Right cardiac atrium (tissue), 5 donors: ENCODE measurements around the gene TRAPPC12. TPM values are rescaled to one million over a fixed set of nuclear protein-coding genes. Genes with fewer than 3 reads are reported as not detected.
A peak's percentile ranks its signal among the peaks of the same experiment; 100 is the strongest.

Source experiments
- ATAC-seq, 2 donors: fragments of 200-7000 bp; cut with Tn5 transposase; one replicate each; pipeline versions ENCODE4 v1.8.0 to v1.9.1; 2020; ENCODE audit warnings: moderate library complexity in 2 of 2, mild to moderate bottlenecking in 1 of 2
- DNase-seq, 3 donors: peaks; one replicate each; pipeline ENCODE4 v3.0.0-alpha.2; 2020
- H3K27ac ChIP-seq: one replicate; pipeline ENCODE4 v1.5.1; 2013; ENCODE audit warnings: mild to moderate bottlenecking, low read length, control low read depth, moderate library complexity
- H3K27me3 ChIP-seq: one replicate; pipeline ENCODE4 v1.6.1; 2013; ENCODE audit not compliant: control insufficient read depth, insufficient read depth
- H3K4me1 ChIP-seq: one replicate; pipeline ENCODE4 v1.6.1; 2013; ENCODE audit warnings: low read length; ENCODE audit not compliant: control insufficient read depth, insufficient read depth
- H3K4me3 ChIP-seq: one replicate; pipeline ENCODE4 v1.5.1; 2013; ENCODE audit warnings: low read length, control low read depth
- H3K9me3 ChIP-seq: one replicate; pipeline ENCODE4 v1.6.1; 2013; ENCODE audit warnings: low read length; ENCODE audit not compliant: control insufficient read depth
- WGBS: extraction: QIAGEN DNeasy Blood & Tissue Kit; methylation state at CpG from one replicate; pipeline ENCODE4 v1.1.7; 2013; 5-methylcytosine and 5-hydroxymethylcytosine counted together
- intact Hi-C, 4 donors: fragments of 100-400 bp; cut with DNase I; formaldehyde crosslinking; loops; one replicate each; pipeline versions ENCODE4 v1.11.0 to v1.14.0; 2022 to 2023
- polyA plus RNA-seq: library from polyadenylated mRNA; stranded (reverse); fragments of 200-250 nt; gene quantifications from one replicate; pipeline ENCODE4 v1.2.3, GENCODE V29; 2013
- total RNA-seq, 4 donors: library from RNA; stranded (reverse); fragmentation: NEBNext Ultra II Directional; extraction: Animal tissue kit (Norgen Biotek cat#: 25700); gene quantifications; one replicate each; pipeline ENCODE4 v1.2.1, GENCODE V29; 2021
- donor health status: healthy with polysubstance abuse.
- donor health status: DM: no; HTN: yes; CAD: no.
- donor health status: DM: no; HTN: no; CAD: no.
- donor health status: DM: no; HTN: yes; CAD: no; lungs with severe emphysema.
- donor health status: DM: yes; HTN: yes; CAD: no.

Gene TRAPPC12
- total and polyA plus RNA-seq, 5 donors = 93.4 to 137 (median 128) TPM

- no peak overlapping the region for H3K27ac ChIP-seq
- no peak for DNase-seq
- no peak for ATAC-seq
- no peak overlapping the region for H3K4me3 ChIP-seq
- H3K27me3 ChIP-seq = no peaks in the 10 kb centered on the region
- intact Hi-C loops = loop anchor here in 1 of 4 donors (5.0 kb wide), 1 partner anchor 37 kb away; no protein-coding TSS in a partner anchor
- H3K4me1 ChIP-seq = peaks cover 2% of the 10 kb centered on the region
- H3K9me3 ChIP-seq = no peaks in the 10 kb centered on the region
- 96% methylated on average over 13 of the region's 13 CpGs for WGBS
These were observed 84.5 kb downstream of the TRAPPC12 start for GRCh38 chr2:3463944-3464343.

DNA sequence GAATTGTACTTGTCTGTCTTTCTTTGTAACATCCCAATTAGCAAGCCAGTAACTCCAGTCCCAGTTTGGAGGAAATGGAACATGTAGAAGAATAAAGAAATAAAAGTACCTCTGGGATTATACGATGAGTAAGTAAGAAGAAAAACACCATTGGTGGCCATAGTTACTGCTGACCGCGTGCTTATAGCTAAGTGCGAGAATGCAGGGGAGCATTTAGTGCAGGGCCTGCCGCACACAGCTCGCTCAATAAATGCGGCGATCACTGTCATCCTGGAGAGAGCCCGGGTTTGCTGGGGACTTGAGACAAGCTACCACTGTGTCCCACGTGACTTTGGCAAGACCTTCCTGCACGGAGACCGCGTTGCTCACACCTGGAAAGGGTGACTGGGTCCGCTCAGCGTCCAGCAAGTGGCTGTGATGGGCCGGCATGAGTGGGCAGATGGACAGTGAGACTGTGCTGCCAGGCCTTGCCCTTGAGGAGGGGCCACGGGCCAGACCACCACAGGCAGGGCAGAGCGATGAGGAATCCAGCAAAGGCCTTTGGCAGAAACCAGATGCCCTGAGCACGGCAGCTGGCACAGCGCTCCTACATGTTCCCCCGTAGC is 85.0 kb downstream of the TRAPPC12 start:
- intact Hi-C loops = loop anchor here in 1 of 4 donors (5.0 kb wide), 1 partner anchor 37 kb away; no protein-coding TSS in a partner anchor
- ATAC-seq (no peak), DNase-seq (peak in 1 of 3 donors; percentile 39)
- WGBS = 95% methylated on average over 21 of the region's 21 CpGs
- Histone ChIP-seq H3K9me3 (no peaks in the 10 kb centered on the region), H3K4me1 (peaks cover 2% of the 10 kb centered on the region), H3K27me3 (no peaks in the 10 kb centered on the region), H3K4me3 (no peak overlapping the region), H3K27ac (no peak overlapping the region)

- Histone ChIP-seq H3K4me1 (peaks cover 10% of the 10 kb centered on the region), H3K9me3 (no peaks in the 10 kb centered on the region), H3K27ac (peak overlapping the region; percentile 83), H3K27me3 (no peaks in the 10 kb centered on the region), H3K4me3 (no peak overlapping the region)
- 89% methylated on average over 28 of the region's 28 CpGs for WGBS
- peak in 1 of 3 donors; percentile 39 for DNase-seq
- ATAC-seq = no peak
- intact Hi-C loops = no loop called here
These were observed 85.8 kb downstream of the TRAPPC12 start for GRCh38 chr2:3465328-3465727.

DNA sequence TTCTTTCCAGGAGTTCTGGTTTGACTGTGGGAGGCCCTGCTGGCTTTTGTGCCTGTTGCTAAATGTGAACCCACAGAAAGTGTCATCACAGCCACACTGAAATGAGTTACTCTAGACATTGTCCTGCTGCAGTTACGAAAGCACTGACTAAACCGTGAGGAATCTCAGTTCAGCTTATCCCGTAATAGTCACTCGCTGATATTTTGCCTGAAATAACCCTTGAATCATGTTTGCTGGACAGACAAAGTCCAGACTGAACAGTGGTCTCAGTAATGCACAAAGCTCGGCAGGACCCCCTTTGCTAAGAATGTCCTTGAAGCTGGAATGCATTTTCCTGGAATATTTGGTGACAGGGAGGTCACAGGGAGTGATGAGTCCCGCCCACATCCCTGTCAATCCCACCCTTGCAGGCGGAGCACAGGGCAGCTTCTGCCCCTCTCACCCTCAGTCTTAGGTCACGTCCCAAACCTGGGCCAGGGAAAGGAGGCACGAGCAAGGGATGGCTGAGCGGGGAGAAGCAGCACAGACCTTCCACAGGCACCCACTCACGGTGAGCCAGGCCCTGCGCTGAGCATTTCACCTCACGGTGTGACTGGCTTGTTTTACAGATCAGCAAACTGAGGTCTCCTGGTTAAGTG is 86.5 kb downstream of the TRAPPC12 start:
- ATAC-seq (peak in 1 of 2 donors; percentile 15), DNase-seq (peak in 1 of 3 donors; percentile 51)
- H3K4me1 ChIP-seq = peaks cover 10% of the 10 kb centered on the region
- no peak overlapping the region for H3K4me3 ChIP-seq
- 68% methylated on average over 13 of the region's 13 CpGs for WGBS
- H3K9me3 ChIP-seq = no peaks in the 10 kb centered on the region
- no peaks in the 10 kb centered on the region for H3K27me3 ChIP-seq
- peak overlapping the region; percentile 87 for H3K27ac ChIP-seq
- intact Hi-C loops = no loop called here

DNA sequence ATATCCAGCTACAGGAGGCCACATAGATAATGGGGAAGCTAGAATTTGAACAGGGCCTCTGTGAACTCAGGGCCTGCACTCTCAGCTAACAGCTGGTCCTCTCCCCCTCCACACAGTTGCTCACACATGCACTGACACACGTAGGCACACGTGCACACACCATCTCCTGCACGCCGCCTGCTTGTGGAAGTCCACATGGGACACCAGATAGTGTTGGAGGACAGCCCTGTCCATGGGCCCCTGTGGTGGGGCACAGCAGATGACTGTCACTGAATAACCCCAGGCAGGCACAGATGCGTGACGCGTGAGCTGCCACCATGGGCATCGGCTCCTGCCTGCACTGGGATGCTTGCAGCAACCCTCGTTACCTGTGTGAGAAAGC is 87.0 kb downstream of the TRAPPC12 start:
- Histone ChIP-seq H3K27ac (peak overlapping the region; percentile 87), H3K27me3 (no peaks in the 10 kb centered on the region), H3K4me3 (no peak overlapping the region), H3K4me1 (peaks cover 12% of the 10 kb centered on the region), H3K9me3 (no peaks in the 10 kb centered on the region)
- intact Hi-C loops = no loop called here
- peak in 2 of 3 donors; percentile 41 to 49 for DNase-seq
- ATAC-seq = no peak
- WGBS = 86% methylated on average over 9 of the region's 9 CpGs

- Histone ChIP-seq H3K27ac (peak overlapping the region; percentile 87), H3K9me3 (no peaks in the 10 kb centered on the region), H3K27me3 (no peaks in the 10 kb centered on the region), H3K4me3 (no peak overlapping the region), H3K4me1 (peaks cover 16% of the 10 kb centered on the region)
- ATAC-seq = no peak
- peak in 1 of 3 donors; percentile 44 for DNase-seq
- intact Hi-C loops = no loop called here
- 92% methylated on average over 14 of the region's 14 CpGs for WGBS
These were observed 87.5 kb downstream of the TRAPPC12 start for GRCh38 chr2:3466966-3467365.

DNA sequence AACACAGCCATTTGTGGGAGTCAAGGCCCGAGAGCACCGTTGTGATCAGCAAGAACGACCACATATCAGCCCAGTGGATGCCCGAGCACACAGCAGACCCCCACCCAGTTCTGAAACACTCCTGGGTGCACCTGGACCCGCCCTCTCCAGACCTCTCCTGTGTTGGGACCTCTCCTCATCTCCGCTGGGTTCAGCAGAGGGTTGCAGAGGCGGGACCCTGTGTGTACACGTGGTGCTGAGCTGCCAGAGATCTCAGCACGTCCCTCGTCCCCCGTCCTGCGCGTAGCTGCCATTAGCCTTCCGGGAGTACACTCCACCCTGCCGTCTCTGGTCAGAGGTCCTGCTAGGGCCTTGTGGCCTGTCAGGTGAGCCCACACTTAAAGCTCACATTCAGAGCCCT is 88.2 kb downstream of the TRAPPC12 start:
- DNase-seq = peak; percentile 7 to 51 (median 38)
- H3K4me1 ChIP-seq = peaks cover 17% of the 10 kb centered on the region
- H3K27me3 ChIP-seq = no peaks in the 10 kb centered on the region
- no peak for ATAC-seq
- H3K9me3 ChIP-seq = no peaks in the 10 kb centered on the region
- no peak overlapping the region for H3K27ac ChIP-seq
- no peak overlapping the region for H3K4me3 ChIP-seq
- intact Hi-C loops = no loop called here
- 96% methylated on average over 15 of the region's 15 CpGs for WGBS

GRCh38 chr2:3468296-3468988 is 88.9 kb downstream of the TRAPPC12 start:
- intact Hi-C loops = no loop called here
- WGBS = 90% methylated on average over 31 of the region's 31 CpGs

GRCh38 chr2:3469486-3469885 is 90.0 kb downstream of the TRAPPC12 start:
- H3K9me3 ChIP-seq = no peaks in the 10 kb centered on the region
- H3K27ac ChIP-seq = peak overlapping the region; percentile 92
- H3K4me3 ChIP-seq = no peak overlapping the region
- WGBS = 90% methylated on average over 7 of the region's 7 CpGs
- ATAC-seq (no peak), DNase-seq (peak; percentile 14 to 62 (median 56))
- intact Hi-C loops = no loop called here
- H3K4me1 ChIP-seq = peaks cover 17% of the 10 kb centered on the region
- H3K27me3 ChIP-seq = no peaks in the 10 kb centered on the region

More at GRCh38 chr2:3468296-3468988, 88.9 kb downstream of the TRAPPC12 start:
- ATAC-seq = no peak
- H3K27me3 ChIP-seq = no peaks in the 10 kb centered on the region
- H3K4me3 ChIP-seq = no peak overlapping the region
- H3K9me3 ChIP-seq = no peaks in the 10 kb centered on the region
- H3K4me1 ChIP-seq = peaks cover 17% of the 10 kb centered on the region
- H3K27ac ChIP-seq = no peak overlapping the region
- DNase-seq = peak; percentile 11 to 52 (median 41)

DNA sequence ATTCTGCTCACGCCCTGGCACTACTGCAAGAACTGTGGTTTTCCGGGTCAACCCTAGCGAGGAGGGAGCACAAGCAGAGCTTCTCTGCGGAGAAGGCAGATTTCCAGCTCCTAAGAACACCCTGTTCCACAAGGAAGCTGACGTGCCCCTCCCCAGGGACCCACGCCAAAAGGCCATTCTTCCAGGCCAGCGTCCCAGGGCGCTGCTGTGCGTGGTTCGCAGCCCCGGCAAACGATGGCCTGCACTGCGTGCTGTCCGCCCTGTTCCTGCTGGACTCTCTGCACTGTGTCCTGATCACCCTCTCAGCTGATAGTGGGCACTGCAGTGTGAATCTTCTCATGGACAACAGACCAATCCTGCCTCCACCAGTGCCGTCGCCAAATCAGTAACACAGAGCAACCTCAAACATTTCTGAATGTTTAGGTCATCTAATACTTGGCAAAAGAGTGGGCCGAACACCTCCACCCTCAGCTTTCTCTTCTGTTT is 90.7 kb downstream of the TRAPPC12 start:
- peak; percentile 92 to 95 (median 94) for DNase-seq
- H3K9me3 ChIP-seq = no peaks in the 10 kb centered on the region
- intact Hi-C loops = loop anchor here in 1 of 4 donors (5.0 kb wide), 1 partner anchor 57 kb away; no protein-coding TSS in a partner anchor
- no peaks in the 10 kb centered on the region for H3K27me3 ChIP-seq
- peak overlapping the region; percentile 92 for H3K27ac ChIP-seq
- 45% methylated on average over 17 of the region's 17 CpGs for WGBS
- peaks cover 17% of the 10 kb centered on the region for H3K4me1 ChIP-seq
- ATAC-seq = peak; percentile 90 to 91
- H3K4me3 ChIP-seq = no peak overlapping the region
